Hepatocyte (in vitro differentiated cells): ENCODE data around the gene LPP.

Experiments
- EZH2 ChIP-seq: fragments of 200-600 bp; sonication (generic); IDR thresholded peaks from 2 replicates; pipeline ENCODE4 v1.6.1; 2016; ENCODE audit warnings: antibody characterized with exemption, mild to moderate bottlenecking, borderline replicate concordance
- EZH2phosphoT487 ChIP-seq: fragments of 200-600 bp; sonication (generic); IDR thresholded peaks from one replicate; pipeline ENCODE4 v1.6.1; 2018; ENCODE audit warnings: antibody characterized with exemption, mild to moderate bottlenecking, low read depth, moderate library complexity; ENCODE audit not compliant: unreplicated experiment, severe bottlenecking
- TF ChIP-seq, protein P1 (sequence below): fragments of 200-600 bp; sonication (generic); IDR thresholded peaks from 2 replicates; pipeline ENCODE4 v1.5.1; 2016; ENCODE audit warnings: antibody characterized with exemption, mild to moderate bottlenecking; ENCODE audit not compliant: poor library complexity

DNA sequence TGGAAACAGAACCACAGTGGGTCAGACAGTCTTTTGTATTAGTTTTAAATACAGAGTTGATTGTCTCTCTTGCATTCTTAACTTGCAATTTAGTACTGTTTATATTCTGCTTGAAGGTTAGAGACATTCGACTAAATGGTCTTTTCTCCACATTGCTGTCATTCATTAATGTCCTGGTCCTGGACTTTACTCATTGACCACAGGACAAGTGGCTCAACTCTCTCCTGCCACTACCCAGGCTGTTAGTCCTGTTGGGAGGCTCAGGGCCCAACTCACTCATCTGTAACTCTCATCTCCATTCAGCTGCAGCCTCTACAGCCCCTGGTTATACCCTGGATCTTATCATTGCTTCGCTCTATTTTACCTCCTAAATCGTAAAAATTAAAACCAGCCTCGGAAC, 427.4 kb downstream of the LPP start:
- TF ChIP-seq, protein P1, sequence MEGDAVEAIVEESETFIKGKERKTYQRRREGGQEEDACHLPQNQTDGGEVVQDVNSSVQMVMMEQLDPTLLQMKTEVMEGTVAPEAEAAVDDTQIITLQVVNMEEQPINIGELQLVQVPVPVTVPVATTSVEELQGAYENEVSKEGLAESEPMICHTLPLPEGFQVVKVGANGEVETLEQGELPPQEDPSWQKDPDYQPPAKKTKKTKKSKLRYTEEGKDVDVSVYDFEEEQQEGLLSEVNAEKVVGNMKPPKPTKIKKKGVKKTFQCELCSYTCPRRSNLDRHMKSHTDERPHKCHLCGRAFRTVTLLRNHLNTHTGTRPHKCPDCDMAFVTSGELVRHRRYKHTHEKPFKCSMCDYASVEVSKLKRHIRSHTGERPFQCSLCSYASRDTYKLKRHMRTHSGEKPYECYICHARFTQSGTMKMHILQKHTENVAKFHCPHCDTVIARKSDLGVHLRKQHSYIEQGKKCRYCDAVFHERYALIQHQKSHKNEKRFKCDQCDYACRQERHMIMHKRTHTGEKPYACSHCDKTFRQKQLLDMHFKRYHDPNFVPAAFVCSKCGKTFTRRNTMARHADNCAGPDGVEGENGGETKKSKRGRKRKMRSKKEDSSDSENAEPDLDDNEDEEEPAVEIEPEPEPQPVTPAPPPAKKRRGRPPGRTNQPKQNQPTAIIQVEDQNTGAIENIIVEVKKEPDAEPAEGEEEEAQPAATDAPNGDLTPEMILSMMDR, result no peak
- TF ChIP-seq EZH2 (no peak), EZH2phosphoT487 (no peak)
